Inflammatory macrophage (primary cell): ENCODE results near the gene MRLN.
"Not testable (repeated sequence)": the region's sequence is repeated elsewhere in the genome, so short reads cannot be mapped to it uniquely, and the experiment has no call there.

ENCODE experiments used
- DNase-seq, 2 donors: peaks; one replicate each; pipeline ENCODE4 v3.0.0-alpha.2; 2020 to 2022
- total RNA-seq, 18 experiments: gene quantifications; one replicate each; lab custom pipeline; 2026; ENCODE audit warnings: mixed read lengths in 6 of 18, inconsistent platforms in 2 of 18; lab: John Stamatoyannopoulos, UW

The MRLN gene
- total RNA-seq, result 0 to 0.08 (median 0) reads per million in 18 experiments

GRCh38 chr10:59753267-59753666, at the start of gene MRLN:
Gene MRLN, minus strand, starts transcription at chr10:59753455.
- no peak for DNase-seq

DNA sequence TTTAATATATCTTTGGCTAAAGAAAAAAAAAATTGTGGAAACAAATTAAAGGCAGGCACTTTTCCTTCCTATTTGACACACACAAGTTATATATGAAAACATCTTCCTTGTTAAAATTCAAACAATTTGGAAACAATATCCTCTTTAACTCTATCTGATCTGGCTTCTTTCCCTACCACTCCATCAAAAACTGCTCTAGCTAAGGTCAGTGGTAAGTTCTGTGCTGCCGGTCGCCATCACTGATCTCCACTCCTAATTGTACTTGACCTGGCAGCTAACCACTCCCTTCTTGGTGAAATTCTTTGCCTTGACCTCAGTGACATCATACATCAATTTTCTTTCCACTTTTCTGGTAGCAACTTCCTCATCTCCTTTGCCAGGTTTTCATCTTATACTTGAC, 47.9 kb upstream of the MRLN start:
- no peak for DNase-seq

DNA sequence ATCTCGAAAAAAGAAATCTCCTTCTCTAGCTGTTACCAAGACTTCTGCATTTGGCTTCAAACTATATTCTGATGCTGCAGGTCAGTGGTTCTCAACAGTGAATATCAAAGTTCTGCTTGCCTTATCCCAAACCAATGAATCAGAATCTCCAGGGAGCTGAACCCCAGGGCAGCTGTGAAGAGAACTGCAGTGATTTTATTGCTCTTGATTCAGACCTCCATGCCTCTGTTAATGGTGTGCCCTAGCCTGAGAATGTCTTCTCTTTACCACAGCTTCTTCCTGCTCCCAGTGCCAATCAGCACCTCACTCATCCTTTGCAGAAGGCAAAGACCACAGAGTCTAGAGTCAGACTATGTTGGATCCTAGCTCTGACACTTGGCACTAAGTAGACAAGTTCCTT, 46.2 kb upstream of the MRLN start:
- no peak for DNase-seq

DNA sequence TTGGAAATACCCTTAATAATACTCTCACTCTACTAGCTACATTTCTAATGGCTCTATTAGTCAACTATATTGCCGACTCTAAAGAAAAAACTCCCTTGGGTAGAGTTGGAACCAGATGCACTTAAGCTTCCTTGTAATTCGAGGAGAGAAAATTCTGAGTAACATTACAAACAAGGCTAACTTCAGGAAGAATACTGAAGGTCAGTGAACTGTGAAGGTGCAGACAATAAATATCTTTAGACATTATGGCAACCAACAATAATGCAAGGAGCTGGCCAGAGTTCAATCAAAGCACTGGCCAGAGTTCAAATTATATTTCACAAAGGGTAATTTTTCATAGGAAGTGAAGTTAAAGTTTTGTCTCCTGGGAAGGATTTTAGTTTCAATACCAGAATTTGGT, 40.7 kb upstream of the MRLN start:
- DNase-seq, result no peak

- no peak for DNase-seq
Measured at GRCh38 chr10:59792812-59793211, 39.6 kb upstream of the MRLN start.

- no peak for DNase-seq
Measured at GRCh38 chr10:59791601-59792000, 38.3 kb upstream of the MRLN start.

DNA sequence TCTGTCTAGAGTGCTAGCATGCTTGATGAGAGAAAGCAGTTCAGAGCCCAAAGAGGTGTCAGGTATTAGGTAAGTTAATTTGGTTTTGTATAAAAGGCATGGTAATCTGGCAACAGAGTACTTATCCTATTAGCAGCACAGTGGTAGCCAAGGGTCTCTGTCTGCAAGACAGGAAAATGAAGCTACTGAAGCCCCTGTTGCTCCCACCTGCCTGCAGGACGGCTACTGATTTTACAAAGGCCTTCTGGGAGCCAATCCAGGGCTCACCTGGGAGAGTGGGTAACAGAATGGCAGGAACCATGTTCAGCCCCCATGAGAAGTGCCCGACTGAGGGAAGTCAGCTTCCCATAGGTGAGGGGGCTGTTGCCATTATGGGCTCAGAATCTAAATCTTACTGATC, 36.8 kb upstream of the MRLN start:
- not testable (repeated sequence) for DNase-seq

DNA sequence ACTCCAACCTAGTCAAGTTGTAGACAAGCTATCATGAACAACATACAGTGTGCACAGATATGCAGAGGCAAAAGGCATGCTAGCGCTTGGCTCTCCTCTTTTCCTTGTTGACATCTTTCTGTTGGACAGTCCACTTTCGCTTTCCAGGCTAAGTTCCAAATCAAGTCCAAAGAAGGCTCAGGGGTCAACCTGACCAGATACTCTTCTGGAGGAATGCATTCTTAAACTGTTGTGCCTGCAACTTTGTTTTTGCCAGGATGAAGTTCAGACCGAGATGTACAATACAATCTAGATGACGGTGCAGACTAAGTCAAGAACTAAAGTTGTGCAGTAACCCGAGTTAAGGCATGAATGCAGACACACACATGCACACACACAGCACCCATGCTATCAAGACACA, 35.7 kb upstream of the MRLN start:
- DNase-seq, result not testable (repeated sequence)

DNA sequence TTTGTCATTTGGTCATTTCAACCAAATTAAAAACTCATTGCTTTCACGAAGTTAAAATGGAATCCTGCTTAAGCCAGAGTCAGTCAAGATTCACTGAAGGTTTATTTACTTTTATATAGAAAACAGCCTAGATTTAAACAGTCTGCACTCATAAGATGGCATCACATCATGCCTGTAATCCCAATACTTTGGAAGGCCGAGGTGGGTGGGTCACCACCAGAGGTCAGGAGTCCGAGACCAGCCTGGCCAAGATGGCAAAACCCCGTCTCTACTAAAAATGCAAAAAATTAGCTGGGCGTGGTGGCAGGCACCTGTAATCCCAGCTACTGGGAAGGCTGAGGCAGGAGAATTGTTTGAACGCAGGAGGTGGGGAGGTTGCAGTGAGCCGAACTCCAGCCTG, 33.8 kb upstream of the MRLN start:
- DNase-seq, result not testable (repeated sequence)

DNA sequence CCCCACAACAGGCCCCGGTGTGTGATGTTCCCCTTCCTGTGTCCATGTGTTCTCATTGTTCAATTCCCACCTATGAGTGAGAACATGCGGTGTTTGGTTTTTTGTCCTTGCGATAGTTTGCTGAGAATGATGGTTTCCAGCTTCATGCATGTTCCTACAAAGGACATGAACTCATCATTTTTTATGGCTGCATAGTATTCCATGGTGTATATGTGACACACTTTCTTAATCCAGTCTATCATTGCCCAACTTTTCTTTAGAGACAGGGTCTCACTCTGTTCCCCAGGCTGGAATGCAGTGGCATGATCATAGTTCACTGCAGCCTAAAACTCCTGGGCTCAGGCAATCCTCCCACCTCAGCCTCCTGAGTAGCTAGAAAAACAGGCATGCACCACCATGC, 32.2 kb upstream of the MRLN start:
- not testable (repeated sequence) for DNase-seq

DNA sequence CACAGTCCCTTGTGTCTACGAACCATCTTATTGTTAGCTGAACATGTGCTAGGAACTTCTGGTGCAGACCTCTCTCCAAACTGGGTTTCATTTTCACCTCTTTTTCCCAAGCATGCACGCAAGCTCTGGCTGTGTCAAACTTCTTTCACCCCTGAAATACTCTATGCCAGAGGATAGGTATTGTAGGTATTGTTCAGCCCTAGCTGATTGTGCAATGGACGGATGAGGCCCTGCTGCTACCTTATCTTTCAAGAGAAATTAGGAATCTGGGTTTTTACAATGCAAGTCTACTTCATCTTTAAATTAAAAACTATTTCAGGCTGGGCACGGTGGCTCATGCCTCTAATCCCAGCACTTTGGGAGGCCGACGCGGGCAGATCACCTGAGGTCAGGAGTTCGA, 28.3 kb upstream of the MRLN start:
- no peak for DNase-seq

- no peak for DNase-seq
Measured at GRCh38 chr10:59779756-59780533, 26.7 kb upstream of the MRLN start.

DNA sequence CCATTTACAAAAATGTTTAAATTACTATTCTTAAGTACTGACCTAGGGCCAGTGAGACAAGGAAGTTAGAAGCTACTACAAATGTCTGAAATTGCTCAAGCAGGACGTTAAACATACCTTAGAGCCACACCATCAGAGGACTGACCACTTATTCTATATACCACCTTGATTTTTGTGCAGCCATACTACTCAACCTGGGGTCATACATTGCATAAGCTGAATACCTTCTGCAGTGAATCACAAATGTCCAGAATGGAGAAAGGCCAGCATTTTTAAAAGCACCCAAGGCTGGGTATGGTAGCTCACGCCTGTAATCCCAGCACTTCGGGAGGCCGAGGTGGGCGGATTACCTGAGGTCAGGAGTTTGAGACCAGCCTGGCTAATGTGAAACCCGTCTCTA, 21.2 kb upstream of the MRLN start:
- no peak for DNase-seq

GRCh38 chr10:59773088-59773487, 19.8 kb upstream of the MRLN start:
- no peak for DNase-seq

GRCh38 chr10:59771162-59771807, 18.0 kb upstream of the MRLN start:
- no peak for DNase-seq

DNA sequence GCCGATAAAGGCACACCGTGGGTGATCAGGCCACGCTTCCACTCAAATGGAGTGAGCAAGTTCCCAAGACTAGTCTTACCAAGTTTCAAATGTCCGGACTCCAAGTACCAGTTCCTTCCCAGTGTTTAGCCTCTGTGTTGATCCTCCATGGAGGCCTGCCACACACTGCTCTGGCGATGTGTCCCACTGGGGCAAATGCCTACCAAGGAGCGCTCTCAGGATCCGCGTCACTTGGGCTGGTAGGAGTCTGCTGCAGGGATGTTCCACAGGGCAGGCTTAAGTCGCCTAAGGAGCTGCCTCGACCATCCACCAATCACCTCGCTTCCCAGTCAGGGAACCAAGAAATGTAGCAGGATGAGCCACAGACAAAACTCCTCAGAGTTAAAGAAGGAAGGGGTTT, 17.4 kb upstream of the MRLN start:
- DNase-seq, result no peak

DNA sequence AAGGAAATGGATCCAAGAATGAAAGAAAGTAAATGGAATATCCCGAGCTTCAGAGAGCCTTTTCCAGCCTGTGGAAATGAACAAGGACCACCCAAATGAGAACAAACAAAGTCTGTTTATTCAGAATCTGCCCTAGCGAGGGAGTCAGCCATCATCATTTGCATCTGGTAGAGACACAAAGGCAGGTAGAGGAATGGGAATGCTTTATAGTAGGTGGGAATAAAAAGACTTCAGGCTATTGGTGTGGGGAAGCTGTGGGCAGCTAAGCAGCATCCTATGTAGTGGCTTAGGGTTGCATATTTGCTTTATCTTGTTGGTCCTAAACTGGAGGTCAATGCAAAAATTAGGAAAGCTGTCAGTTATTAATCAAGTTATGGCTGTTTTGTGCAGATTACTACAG, 9.2 kb upstream of the MRLN start:
- DNase-seq, result no peak

GRCh38 chr10:59757966-59758365, 4.7 kb upstream of the MRLN start:
- DNase-seq, result no peak

DNA sequence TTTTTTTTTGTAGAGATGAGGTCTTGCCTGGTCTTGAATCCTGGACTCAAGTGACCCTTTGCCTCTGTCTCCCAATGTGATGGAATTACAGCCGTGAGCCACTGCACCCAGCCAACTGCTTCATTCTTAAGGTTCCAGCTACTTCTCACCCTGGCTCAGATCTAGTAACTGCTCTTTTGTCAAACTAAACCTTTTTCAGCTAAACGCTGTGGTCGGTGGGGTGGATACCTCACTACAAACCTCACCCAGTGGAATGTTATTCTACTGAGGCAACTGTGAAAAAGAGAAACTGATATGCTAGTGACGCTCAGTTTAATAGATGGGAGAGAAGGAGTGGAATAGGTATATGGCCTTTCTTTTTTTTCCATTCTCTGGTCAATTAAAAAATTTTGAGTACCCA, 1.7 kb upstream of the MRLN start:
- no peak for DNase-seq

- DNase-seq, result no peak
Measured at GRCh38 chr10:59752278-59752940, 846 bp downstream of the MRLN start.

DNA sequence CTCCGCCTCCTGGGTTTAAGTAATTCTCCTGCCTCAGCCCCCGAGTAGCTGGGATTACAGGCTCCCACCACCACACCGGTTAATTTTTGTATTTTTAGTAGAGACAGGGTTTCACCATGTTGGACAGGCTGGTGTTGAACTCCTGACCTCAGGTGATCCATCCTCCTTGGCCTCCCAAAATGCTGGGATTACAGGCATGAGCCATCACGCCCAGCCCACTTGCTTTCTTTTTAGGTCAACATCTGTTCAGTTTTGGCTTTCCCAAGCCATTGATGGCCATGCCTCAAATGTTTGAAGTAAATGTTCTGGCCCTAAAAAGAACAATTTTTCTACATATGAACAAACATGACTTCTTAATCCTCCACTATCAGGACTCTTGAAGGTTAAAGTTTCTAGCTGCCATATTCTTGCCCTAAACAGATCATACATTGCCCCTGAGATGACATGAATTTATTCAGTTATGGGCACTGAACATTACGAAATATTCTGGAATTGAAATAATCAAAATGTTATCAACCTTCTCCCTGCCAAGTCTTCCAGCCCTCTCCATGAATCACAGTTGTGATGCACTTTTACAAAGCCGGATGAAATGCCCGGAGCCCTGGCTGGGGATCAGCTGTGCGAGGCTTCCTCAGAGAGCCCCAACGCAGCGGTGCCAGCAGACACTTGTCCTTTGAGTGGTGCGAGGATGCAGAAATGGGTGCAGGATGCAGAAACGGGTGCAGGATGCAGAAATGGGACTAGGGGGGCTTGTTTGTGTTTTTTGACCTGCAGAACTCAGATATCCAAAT, 2.9 kb downstream of the MRLN start:
- DNase-seq, result no peak

GRCh38 chr10:59748834-59749233, 4.4 kb downstream of the MRLN start:
- no peak for DNase-seq

DNA sequence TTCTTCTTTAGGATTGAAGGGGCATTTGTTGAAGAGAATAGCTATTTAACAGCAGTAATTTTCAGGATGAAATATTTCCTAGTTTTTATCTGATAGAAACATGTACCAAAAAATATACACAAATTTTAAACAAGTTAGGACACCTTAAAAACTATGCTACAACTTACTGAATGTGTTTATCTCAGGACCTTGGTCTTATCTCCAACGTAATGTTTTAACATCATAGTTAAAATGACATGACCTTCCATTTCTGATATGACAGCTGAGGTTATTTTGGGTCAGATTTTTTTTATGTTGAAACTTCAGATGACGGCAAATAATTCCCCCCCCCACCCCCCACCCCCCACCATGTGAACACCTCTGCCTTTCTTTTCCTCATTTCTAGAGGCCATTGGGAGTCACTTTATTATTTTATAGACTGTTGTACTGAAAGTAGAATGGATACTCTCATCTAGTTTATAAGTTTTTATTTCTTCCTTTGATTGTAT, 8.0 kb downstream of the MRLN start:
- no peak for DNase-seq
